K562 (cell line): ENCODE measurements around the gene VSIG10. TPM values are rescaled to one million over a fixed set of nuclear protein-coding genes. Genes with fewer than 3 reads are reported as not detected.

Source experiments
- EGR1 ChIP-seq: fragments of 450-650 bp; conservative IDR thresholded peaks from 2 replicates; pipeline ENCODE4 v1.6.1; 2017; ENCODE audit warnings: mild to moderate bottlenecking
- LARP7 ChIP-seq: fragments of 450-650 bp; IDR thresholded peaks from 2 replicates; pipeline ENCODE4 v1.6.1; 2016
- MTA2 ChIP-seq: fragments of 450-650 bp; IDR thresholded peaks from 2 replicates; pipeline ENCODE4 v1.6.1; 2016; ENCODE audit warnings: low read depth
- NR2C1 ChIP-seq, 2 experiments: fragments of 450-650 bp; IDR thresholded peaks; 2 replicates each; pipeline ENCODE4 v1.6.1; 2017; ENCODE audit warnings: mild to moderate bottlenecking in 2 of 2, antibody characterized with exemption in 1 of 2, inconsistent platforms in 1 of 2, missing compliant biosample characterization in 1 of 2, missing genetic modification characterization in 1 of 2
- POLR2A ChIP-seq: fragments of 450-650 bp; conservative IDR thresholded peaks from 2 replicates; pipeline ENCODE4 v1.6.1; 2016
- RB1 ChIP-seq: fragments of 450-650 bp; IDR thresholded peaks from 2 replicates; pipeline ENCODE4 v1.6.1; 2017; ENCODE audit warnings: low read depth, mild to moderate bottlenecking
- SAP30 ChIP-seq: fragments of 200-600 bp; sonication (generic); IDR thresholded peaks from 2 replicates; pipeline ENCODE4 v1.6.1; 2012; ENCODE audit warnings: borderline replicate concordance, low read depth, mild to moderate bottlenecking, moderate library complexity, low read length, control low read depth, inconsistent platforms; ENCODE audit not compliant: insufficient read depth, poor library complexity, severe bottlenecking
- SMARCE1 ChIP-seq: fragments of 450-650 bp; IDR thresholded peaks from 2 replicates; pipeline ENCODE4 v1.7.1; 2016; ENCODE audit warnings: mild to moderate bottlenecking
- SPI1 ChIP-seq: IDR thresholded peaks from 2 replicates; pipeline ENCODE4 v1.6.1; 2011; ENCODE audit warnings: low read depth, low read length, control low read depth, borderline replicate concordance
- TAF1 ChIP-seq: IDR thresholded peaks from 2 replicates; pipeline ENCODE4 v1.6.1; 2011; ENCODE audit warnings: mild to moderate bottlenecking, low read length, moderate library complexity; ENCODE audit not compliant: insufficient read depth, control insufficient read depth, severe bottlenecking; ENCODE audit errors: extremely low read depth
- TRIM24 ChIP-seq, 2 experiments: fragments of 450-650 bp; IDR thresholded peaks; 2 replicates each; pipeline ENCODE4 v1.6.1; 2016
- polyA plus RNA-seq, 8 experiments: library from polyadenylated mRNA; depleted of rRNA in 4 of 8; stranded (reverse) in 5 of 8; unstranded in 3 of 8; fragments of >200 nt; fragmentation: Nextera tagmentation in 2 of 8; fragmentation: Illumina TruSeq in 1 of 8; extraction: Ambion mirVana in 2 of 8; extraction: Trizol in 1 of 8; gene quantifications; 2 replicates each; pipeline versions ENCODE4 v1.2.1 to v1.2.3, GENCODE V29; 2011 to 2014; ENCODE audit warnings: inconsistent platforms in 1 of 8, missing spikeins in 1 of 8
- total RNA-seq, 7 experiments: library from RNA; depleted of rRNA in 6 of 7; stranded (reverse); fragments of >200 nt in 6 of 7; fragmentation: Illumina TruSeq in 2 of 7; extraction: Trizol in 2 of 7; gene quantifications; 2 replicates each; pipeline versions ENCODE4 v1.2.1 to v1.2.3, GENCODE V29; 2011 to 2021; ENCODE audit warnings: low replicate concordance in 1 of 7
- TF ChIP-seq, protein P1 (sequence below): fragments of 450-650 bp; formaldehyde crosslinking; IDR thresholded peaks from 2 replicates; pipeline ENCODE4 v1.4.0; 2020; ENCODE audit warnings: mild to moderate bottlenecking, moderate library complexity
- TF ChIP-seq, protein P2 (sequence below): fragments of 450-650 bp; formaldehyde crosslinking; IDR thresholded peaks from 2 replicates; pipeline ENCODE4 v1.4.0; 2022; ENCODE audit warnings: missing genetic modification characterization

The VSIG10 gene
- total and polyA plus RNA-seq, 9 of the 15 experiments (the other 6 are each of a cell fraction or from before 2014, with no cell fraction given), result 4.1 to 8.8 (median 4.7) TPM

DNA sequence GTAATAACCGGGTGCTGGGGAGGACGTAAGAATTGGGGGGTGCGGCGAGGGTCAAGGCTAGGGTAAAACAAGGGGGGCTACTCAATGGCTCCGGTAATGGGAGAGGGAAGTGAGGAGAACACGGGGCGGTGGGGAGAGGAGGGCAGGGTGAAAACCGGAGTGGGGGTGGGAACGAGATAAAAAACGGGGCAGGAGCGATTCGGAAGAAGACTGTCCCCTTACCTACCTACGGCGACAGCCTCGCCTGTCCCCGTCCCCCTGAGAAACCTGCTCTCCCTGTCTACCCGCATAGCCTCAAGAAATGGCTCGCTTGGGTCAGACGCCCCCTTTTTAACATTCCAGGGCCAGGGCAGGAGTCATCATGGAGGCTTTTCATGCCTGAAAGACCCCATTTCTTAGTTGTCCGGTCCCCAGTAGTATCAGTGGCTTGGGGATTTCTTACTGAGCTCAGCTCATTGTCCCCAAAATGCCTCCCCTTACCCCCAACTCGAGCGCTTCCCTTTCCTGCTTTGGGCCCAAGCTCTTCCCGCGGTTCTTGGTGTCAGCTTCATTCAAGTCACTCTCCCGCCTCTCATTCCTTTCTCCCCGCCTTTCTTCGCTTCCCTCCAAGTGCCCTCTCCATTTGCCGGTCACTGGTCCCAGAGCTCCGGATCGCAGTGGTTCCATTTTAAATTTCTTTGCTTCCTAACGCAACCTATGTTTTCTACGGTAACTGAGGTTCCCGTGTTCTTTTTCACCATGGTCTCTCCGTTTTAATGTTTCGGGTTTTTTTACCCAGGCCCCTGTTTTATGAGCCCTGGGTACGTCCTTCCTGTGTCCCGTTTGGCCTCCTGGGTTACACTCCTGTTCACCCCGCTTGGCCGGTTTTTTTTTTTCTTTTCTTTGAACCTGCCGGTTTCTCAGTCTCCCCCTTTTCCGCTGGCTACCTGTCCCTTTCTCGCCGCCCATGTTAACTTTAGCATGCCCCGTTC is 41.7 kb downstream of the VSIG10 start (continued):
- TF ChIP-seq, protein P1, sequence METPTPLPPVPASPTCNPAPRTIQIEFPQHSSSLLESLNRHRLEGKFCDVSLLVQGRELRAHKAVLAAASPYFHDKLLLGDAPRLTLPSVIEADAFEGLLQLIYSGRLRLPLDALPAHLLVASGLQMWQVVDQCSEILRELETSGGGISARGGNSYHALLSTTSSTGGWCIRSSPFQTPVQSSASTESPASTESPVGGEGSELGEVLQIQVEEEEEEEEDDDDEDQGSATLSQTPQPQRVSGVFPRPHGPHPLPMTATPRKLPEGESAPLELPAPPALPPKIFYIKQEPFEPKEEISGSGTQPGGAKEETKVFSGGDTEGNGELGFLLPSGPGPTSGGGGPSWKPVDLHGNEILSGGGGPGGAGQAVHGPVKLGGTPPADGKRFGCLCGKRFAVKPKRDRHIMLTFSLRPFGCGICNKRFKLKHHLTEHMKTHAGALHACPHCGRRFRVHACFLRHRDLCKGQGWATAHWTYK, result 0 out of 2 replicates have a peak, but pooled peaks have one; percentile 36
- peak; percentile 34; the same call in 1 of the 2 replicates for TF ChIP-seq RB1
- no peak for TF ChIP-seq NR2C1 (IDR thresholded peaks at IDR 0.05)
- TF ChIP-seq NR2C1 (tag; IDR thresholded peaks at IDR 0.05), result no peak
- peak; percentile 55; the same call in 1 of the 2 replicates for TF ChIP-seq SPI1
- TF ChIP-seq MTA2, result no peak
- 0 out of 2 replicates have a peak, but pooled peaks have one; percentile 48 for TF ChIP-seq SMARCE1
- TF ChIP-seq SAP30, result peak; percentile 14
- 0 out of 4 replicates have a peak, but pooled peaks of 1 of the 2 experiments have one; percentile 32 for TF ChIP-seq TRIM24 (IDR thresholded peaks at IDR 0.05)
- TF ChIP-seq, protein P2, sequence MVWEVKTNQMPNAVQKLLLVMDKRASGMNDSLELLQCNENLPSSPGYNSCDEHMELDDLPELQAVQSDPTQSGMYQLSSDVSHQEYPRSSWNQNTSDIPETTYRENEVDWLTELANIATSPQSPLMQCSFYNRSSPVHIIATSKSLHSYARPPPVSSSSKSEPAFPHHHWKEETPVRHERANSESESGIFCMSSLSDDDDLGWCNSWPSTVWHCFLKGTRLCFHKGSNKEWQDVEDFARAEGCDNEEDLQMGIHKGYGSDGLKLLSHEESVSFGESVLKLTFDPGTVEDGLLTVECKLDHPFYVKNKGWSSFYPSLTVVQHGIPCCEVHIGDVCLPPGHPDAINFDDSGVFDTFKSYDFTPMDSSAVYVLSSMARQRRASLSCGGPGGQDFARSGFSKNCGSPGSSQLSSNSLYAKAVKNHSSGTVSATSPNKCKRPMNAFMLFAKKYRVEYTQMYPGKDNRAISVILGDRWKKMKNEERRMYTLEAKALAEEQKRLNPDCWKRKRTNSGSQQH, result peak; percentile 67; the same call in 1 of the 2 replicates
- TF ChIP-seq POLR2A, result peak; percentile 65
- TF ChIP-seq EGR1, result peak; percentile 42
- TF ChIP-seq TAF1, result peak; percentile 50
- no peak for TF ChIP-seq LARP7
